Adrenal gland (tissue), 5 donors: ENCODE results near the gene FAM241B.

Experiments
- CTCF ChIP-seq, 6 experiments: fragments of 450-650 bp in 4 of 6; fragments of 200-600 bp in 2 of 6; sonication (generic) in 1 of 6; IDR thresholded peaks; 1 replicate in 5 of 6; 2 replicates in 1 of 6; pipeline versions ENCODE4 v1.5.1 to v1.8.0; 2016 to 2021; ENCODE audit warnings: antibody characterized with exemption in 6 of 6, mild to moderate bottlenecking in 2 of 6, moderate library complexity in 1 of 6
- POLR2A ChIP-seq, 2 donors: fragments of 450-650 bp; IDR thresholded peaks; one replicate each; pipeline ENCODE4 v1.6.1; 2017; ENCODE audit warnings: antibody characterized with exemption in 2 of 2, mild to moderate bottlenecking in 2 of 2, moderate library complexity in 1 of 2
- donor health status: DM: no; HTN: no; CAD: no.

GRCh38 chr10:69636626-69637605 is 6.9 kb downstream of the FAM241B start:
- TF ChIP-seq CTCF (IDR thresholded peaks at IDR 0.05): no peak
- no peak for TF ChIP-seq POLR2A (IDR thresholded peaks at IDR 0.05)
